Upper lobe of right lung (tissue), 1 donor: ENCODE measurements around the gene GPN2. TPM values are rescaled to one million over a fixed set of nuclear protein-coding genes. Genes with fewer than 3 reads are reported as not detected.
"Not testable (repeated sequence)": the region's sequence is repeated elsewhere in the genome, so short reads cannot be mapped to it uniquely, and the experiment has no call there.

Source experiments
- ATAC-seq: fragments of 200-7000 bp; cut with Tn5 transposase; one replicate; pipeline ENCODE4 v1.9.1; 2020; ENCODE audit warnings: mild to moderate bottlenecking, moderate library complexity
- DNase-seq: peaks from one replicate; pipeline ENCODE4 v3.0.0-alpha.2; 2020
- H3K27ac ChIP-seq: fragments of 200-600 bp; one replicate; pipeline ENCODE4 v1.8.0; 2022
- H3K27me3 ChIP-seq: fragments of 200-600 bp; one replicate; pipeline ENCODE4 v1.8.0; 2022; ENCODE audit warnings: mild to moderate bottlenecking
- H3K36me3 ChIP-seq: fragments of 200-600 bp; one replicate; pipeline ENCODE4 v1.8.0; 2022
- H3K4me1 ChIP-seq: fragments of 200-600 bp; one replicate; pipeline ENCODE4 v1.8.0; 2022
- H3K4me3 ChIP-seq: fragments of 200-600 bp; one replicate; pipeline ENCODE4 v1.8.0; 2022; ENCODE audit warnings: mild to moderate bottlenecking
- H3K9me3 ChIP-seq: fragments of 200-600 bp; one replicate; pipeline ENCODE4 v1.8.0; 2022
- intact Hi-C: fragments of 100-400 bp; cut with DNase I; formaldehyde crosslinking; loops from one replicate; pipeline ENCODE4 v1.11.0; 2022
- total RNA-seq: library from RNA; stranded (reverse); fragmentation: NEBNext Ultra II Directional; extraction: Animal tissue kit (Norgen Biotek cat#: 25700); gene quantifications from one replicate; pipeline ENCODE4 v1.2.1, GENCODE V29; 2021
- TF ChIP-seq, protein P1 (sequence below): fragments of 200-600 bp; IDR thresholded peaks from one replicate; pipeline ENCODE4 v1.8.0; 2022; ENCODE audit warnings: antibody characterized with exemption
- donor health status: DM: no; HTN: yes; CAD: no; lungs with severe emphysema.

GPN2 gene
- total RNA-seq, 1 donor from 2014 or later = 24.6 TPM

DNA sequence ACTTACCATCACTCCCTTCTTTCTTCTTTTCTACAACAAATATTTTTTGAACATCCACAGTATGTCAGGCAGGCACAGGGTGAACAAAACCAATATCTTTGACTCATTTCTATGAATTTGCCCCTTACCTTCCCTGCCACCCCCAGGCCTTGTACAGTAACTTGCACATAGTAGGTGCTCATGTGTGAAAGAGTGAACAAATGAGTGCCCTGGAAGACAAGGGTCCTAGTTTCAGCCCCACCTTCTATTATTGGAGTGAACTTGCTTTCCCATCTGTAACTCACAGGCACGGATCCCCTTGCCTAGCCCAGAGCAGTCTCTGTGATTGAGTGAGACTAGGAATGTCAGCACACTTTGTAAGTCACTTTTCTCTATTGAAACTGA is 50.8 kb downstream of the GPN2 start:
- intact Hi-C loops = no loop called here
- TF ChIP-seq, protein P1, sequence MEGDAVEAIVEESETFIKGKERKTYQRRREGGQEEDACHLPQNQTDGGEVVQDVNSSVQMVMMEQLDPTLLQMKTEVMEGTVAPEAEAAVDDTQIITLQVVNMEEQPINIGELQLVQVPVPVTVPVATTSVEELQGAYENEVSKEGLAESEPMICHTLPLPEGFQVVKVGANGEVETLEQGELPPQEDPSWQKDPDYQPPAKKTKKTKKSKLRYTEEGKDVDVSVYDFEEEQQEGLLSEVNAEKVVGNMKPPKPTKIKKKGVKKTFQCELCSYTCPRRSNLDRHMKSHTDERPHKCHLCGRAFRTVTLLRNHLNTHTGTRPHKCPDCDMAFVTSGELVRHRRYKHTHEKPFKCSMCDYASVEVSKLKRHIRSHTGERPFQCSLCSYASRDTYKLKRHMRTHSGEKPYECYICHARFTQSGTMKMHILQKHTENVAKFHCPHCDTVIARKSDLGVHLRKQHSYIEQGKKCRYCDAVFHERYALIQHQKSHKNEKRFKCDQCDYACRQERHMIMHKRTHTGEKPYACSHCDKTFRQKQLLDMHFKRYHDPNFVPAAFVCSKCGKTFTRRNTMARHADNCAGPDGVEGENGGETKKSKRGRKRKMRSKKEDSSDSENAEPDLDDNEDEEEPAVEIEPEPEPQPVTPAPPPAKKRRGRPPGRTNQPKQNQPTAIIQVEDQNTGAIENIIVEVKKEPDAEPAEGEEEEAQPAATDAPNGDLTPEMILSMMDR = no peak
- ATAC-seq = no peak
- H3K27ac ChIP-seq = no peak overlapping the region
- H3K36me3 ChIP-seq = peaks cover 57% of the 10 kb centered on the region
- DNase-seq = no peak
- no peaks in the 10 kb centered on the region for H3K4me1 ChIP-seq
- no peaks in the 10 kb centered on the region for H3K9me3 ChIP-seq
- H3K27me3 ChIP-seq = no peaks in the 10 kb centered on the region
- no peak overlapping the region for H3K4me3 ChIP-seq

DNA sequence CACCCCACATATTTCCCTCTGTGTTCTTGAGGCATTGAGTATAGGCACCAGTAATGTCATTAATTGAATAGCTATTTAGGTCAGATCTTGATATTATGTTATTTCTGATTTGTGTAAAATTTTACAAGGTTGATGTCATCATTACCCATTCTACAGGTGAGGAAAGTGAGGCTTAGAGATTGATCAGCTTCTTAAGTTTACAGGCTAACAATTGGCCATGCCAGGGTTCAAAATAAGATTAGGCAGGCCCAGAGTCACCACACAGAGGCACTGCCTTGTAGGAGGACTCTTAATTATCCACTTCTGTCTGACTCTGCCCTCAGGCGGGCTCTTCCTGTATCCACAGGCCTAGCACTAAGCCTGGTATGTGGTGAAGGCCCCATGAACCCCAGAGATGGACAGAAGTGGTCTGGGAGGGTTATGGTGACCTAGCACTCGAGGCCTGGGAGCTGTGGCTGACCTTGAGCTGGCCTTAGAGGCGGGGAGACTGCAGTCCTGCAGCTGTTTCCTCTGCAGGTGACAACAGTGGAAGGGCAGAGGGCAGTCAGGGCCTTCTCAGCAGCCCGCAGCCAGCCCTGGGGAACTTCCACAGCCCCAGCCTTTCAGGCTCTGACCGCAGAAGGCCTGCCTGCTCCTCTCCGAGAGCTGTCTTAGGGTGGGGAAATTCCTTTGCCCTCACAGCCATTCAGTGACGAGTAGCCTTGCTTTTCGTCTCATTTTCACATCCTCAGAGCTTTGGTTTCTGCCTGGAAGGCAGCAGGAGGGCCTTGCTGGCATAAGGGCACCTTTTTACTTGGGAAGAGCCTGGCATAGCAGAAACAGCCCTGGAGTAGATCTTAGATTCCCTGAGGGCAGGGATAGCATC is 51.4 kb downstream of the GPN2 start:
- no peaks in the 10 kb centered on the region for H3K9me3 ChIP-seq
- no peak for DNase-seq
- H3K4me1 ChIP-seq = no peaks in the 10 kb centered on the region
- intact Hi-C loops = no loop called here
- peak; percentile 41 for ATAC-seq
- TF ChIP-seq, protein P1 = no peak
- H3K4me3 ChIP-seq = no peak overlapping the region
- no peaks in the 10 kb centered on the region for H3K27me3 ChIP-seq
- H3K36me3 ChIP-seq = peaks cover 57% of the 10 kb centered on the region
- no peak overlapping the region for H3K27ac ChIP-seq

DNA sequence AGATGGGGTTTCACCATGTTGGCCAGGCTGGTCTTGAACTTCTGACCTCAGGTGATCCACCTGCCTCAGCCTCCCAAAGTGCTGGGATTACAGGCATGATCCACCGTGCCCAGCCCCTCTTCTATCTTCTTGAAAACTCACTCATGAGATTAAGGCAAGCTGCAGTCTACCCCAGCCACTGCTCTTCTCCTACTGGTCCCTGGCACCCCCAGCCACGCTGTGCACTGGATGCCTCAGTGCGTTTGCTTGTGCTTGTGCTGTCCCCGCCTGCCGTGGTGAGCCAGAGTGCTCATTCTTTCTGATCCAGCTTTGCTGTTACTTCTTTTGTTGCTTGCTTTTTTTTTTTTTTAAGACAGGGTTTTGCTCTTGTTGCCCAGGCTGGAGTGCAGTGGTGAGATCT is 52.4 kb downstream of the GPN2 start:
- ATAC-seq, H3K27ac ChIP-seq, intact Hi-C loops, DNase-seq, H3K9me3 ChIP-seq, H3K27me3 ChIP-seq, H3K4me3 ChIP-seq, H3K4me1 ChIP-seq: not testable (repeated sequence)
- H3K36me3 ChIP-seq = peaks cover 58% of the 10 kb centered on the region

DNA sequence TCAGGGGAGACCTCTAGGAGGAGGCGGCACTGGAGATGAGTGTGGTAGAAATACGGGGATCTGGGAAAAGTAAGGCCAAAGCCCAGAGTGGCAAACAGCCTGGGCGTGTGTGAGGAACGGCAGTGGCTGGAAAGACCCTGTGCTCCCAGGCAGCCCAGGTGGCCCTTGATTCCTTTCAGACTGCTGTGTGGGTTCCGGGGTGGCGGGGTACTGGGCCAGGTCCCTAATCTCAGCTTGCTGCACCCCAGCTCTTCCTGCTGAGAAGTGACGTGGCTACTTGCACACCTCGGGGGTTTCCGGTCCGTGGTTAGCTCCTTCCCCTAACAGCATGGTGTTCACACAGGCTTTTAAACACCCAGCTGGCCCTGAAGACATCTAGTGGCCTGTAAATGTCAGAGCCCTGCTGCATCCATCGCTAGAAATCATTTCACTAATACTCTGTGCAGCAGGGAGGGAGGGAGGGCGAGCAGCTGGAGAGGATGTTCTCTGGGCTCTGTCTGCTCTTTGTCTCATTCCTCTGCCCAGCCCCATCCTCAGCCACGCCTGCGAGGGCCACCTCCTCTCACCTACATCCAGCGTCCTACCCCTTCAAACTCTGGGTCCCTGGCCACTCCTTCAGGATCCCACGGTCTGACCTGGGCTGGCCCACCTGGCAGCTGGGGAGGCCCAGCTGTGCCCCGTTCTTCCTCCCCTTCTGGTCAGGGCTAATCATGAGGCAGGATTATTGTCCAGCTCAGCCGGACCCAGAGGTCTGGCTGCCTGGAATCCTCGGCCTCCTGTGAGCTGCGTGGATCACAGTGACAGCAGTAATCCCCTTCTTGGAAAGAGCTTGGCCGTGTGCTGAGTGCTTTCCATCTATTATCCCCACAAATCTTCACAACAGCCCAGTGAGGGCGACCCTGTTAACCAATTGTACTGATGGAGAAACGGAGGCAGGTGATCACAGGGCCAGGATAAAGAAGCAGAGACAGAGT is 56.4 kb downstream of the GPN2 start:
- H3K36me3 ChIP-seq = peaks cover 52% of the 10 kb centered on the region
- intact Hi-C loops = no loop called here
- DNase-seq (no peak), ATAC-seq (peak; percentile 64)
- TF ChIP-seq, protein P1 = no peak
- peak overlapping the region; percentile 63 for H3K27ac ChIP-seq
- peaks cover 19% of the 10 kb centered on the region for H3K4me1 ChIP-seq
- no peak overlapping the region for H3K4me3 ChIP-seq
- no peaks in the 10 kb centered on the region for H3K9me3 ChIP-seq
- no peaks in the 10 kb centered on the region for H3K27me3 ChIP-seq

DNA sequence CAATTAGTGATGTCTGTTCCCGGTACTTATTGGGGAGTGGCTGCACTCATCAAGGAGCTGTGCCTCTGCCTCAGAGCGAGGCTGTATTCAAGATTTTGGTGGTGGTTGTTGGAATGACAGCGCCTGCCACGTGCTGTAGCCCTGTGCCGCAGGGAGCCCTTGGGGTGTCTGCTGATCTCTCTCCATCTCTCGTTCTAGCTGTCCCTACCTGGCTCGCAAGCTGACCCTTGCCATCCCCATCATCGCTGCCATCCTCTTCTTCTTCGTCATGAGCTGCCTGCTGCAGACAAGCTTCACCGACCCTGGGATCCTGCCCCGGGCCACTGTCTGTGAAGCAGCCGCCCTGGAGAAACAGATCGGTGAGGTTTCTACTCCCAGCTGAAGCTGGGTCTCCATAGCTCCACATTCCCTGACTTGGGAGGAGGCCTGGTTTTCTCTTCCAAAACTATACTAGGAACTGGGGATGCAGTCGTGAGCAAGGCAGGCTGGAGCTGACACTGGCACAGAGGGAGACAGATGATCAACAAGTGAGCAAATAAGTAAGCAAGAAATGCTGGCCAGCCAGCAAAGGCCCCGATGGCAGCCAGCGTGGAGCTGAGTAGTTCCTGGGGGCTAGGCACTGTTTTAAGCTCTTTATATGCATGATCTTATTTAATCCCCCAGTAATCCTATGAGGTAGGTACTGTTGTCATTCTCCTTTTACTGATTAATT is 57.7 kb downstream of the GPN2 start:
- DNase-seq (no peak), ATAC-seq (no peak)
- Histone ChIP-seq H3K27me3 (no peaks in the 10 kb centered on the region), H3K36me3 (peaks cover 46% of the 10 kb centered on the region), H3K27ac (peak overlapping the region; percentile 63), H3K9me3 (no peaks in the 10 kb centered on the region), H3K4me3 (no peak overlapping the region), H3K4me1 (peaks cover 32% of the 10 kb centered on the region)
- intact Hi-C loops = no loop called here
- TF ChIP-seq, protein P1 = no peak
